Pancreas (tissue), 10 donors: ENCODE data around the gene BCAS3. TPM values are rescaled to one million over a fixed set of nuclear protein-coding genes. Genes with fewer than 3 reads are reported as not detected.

ENCODE experiments used
- ATAC-seq, 4 donors: fragments of 200-7000 bp; cut with Tn5 transposase; one replicate each; pipeline versions ENCODE4 v1.8.0 to v1.9.1; 2020; ENCODE audit warnings: mild to moderate bottlenecking in 4 of 4, moderate library complexity in 4 of 4
- DNase-seq, 6 donors: peaks; one replicate each; pipeline ENCODE4 v3.0.0-alpha.2; 2020
- FAIRE-seq: peaks from 2 replicates; lab custom pipeline; 2012; peaks lifted over from hg19 to GRCh38; lab: Jason Lieb, UNC
- H3K27ac ChIP-seq, 4 donors: fragments of 200-600 bp; sonication (generic); 1 replicate in 3 of 4; 2 replicates in 1 of 4; pipeline versions ENCODE4 v1.5.0 to v1.8.0; 2020
- H3K27me3 ChIP-seq, 4 donors: fragments of 200-600 bp; one replicate each; pipeline ENCODE4 v1.8.0; 2021
- H3K36me3 ChIP-seq, 3 donors: fragments of 200-600 bp; sonication (generic) in 1 of 3; one replicate each; pipeline versions ENCODE4 v1.5.0 to v1.8.0; 2020 to 2021
- H3K4me1 ChIP-seq, 3 donors: fragments of 200-600 bp; one replicate each; pipeline ENCODE4 v1.8.0; 2021
- H3K4me3 ChIP-seq, 4 donors: fragments of 200-600 bp; sonication (generic) in 2 of 4; one replicate each; pipeline versions ENCODE4 v1.5.0 to v1.8.0; 2020 to 2021
- H3K9me3 ChIP-seq, 4 donors: fragments of 200-600 bp; one replicate each; pipeline ENCODE4 v1.8.0; 2021
- CTCF ChIP-seq, 4 donors: fragments of 200-600 bp; sonication (generic) in 3 of 4; IDR thresholded peaks; one replicate each; pipeline versions ENCODE4 v1.5.0 to v1.8.0; 2021; ENCODE audit warnings: antibody characterized with exemption in 4 of 4
- WGBS, 2 donors: extraction: QIAGEN DNeasy Blood & Tissue Kit; methylation state at CpG; one replicate each; pipeline ENCODE4 v1.1.7; 2013; 5-methylcytosine and 5-hydroxymethylcytosine counted together
- intact Hi-C, 3 donors: fragments of 100-400 bp; cut with DNase I; formaldehyde crosslinking; loops; one replicate each; pipeline versions ENCODE4 v1.11.1 to v1.14.2; 2022
- polyA plus RNA-seq, 2 donors: library from polyadenylated mRNA; stranded (reverse); fragments of 200-250 nt; gene quantifications; one replicate each; pipeline ENCODE4 v1.2.3, GENCODE V29; 2013
- total RNA-seq, 6 donors: library from RNA; stranded (reverse); fragmentation: NEBNext Ultra II Directional in 4 of 6; extraction: Animal tissue kit (Norgen Biotek cat#: 25700) in 4 of 6; gene quantifications; one replicate each; pipeline versions ENCODE4 v1.2.1 to v1.2.4, GENCODE V29; 2021 to 2023
- donor health status: healthy with polysubstance abuse.
- donor health status: DM: no; HTN: no; CAD: no; lungs with moderate emphysema.
- donor health status: DM: no; HTN: no; CAD: no.
- donor health status: control.
- donor health status: control.
- donor health status: Bipolar disorder and iron deficiency.
- donor health status: DM: yes; HTN: yes; CAD: no.
- donor health status: DM: no; HTN: no; CAD: no.
- donor health status: DM: no; HTN: no; CAD: no.
- donor health status: DM: yes; HTN: yes; CAD: no.

The BCAS3 gene
- total and polyA plus RNA-seq, 8 donors: 4.6 to 27.7 (median 13.2) TPM

GRCh38 chr17:60989846-60990245 lies 312.2 kb downstream of the BCAS3 start:
- no peaks in the 10 kb centered on the region for H3K4me1 ChIP-seq
- no peak for TF ChIP-seq CTCF (IDR thresholded peaks at IDR 0.05)
- DNase-seq: no peak
- no peak for FAIRE-seq
- H3K4me3 ChIP-seq: no peak overlapping the region
- intact Hi-C loops: no loop called here
- WGBS, 2 donors: 88 to 97% methylated on average over 9 of the region's 9 CpGs
- no peak overlapping the region for H3K27ac ChIP-seq
- H3K27me3 ChIP-seq: no peaks in the 10 kb centered on the region
- no peaks in the 10 kb centered on the region for H3K36me3 ChIP-seq
- H3K9me3 ChIP-seq: no peaks in the 10 kb centered on the region
- no peak for ATAC-seq

GRCh38 chr17:60993497-60993896 lies 315.8 kb downstream of the BCAS3 start:
- Histone ChIP-seq H3K27me3 (no peaks in the 10 kb centered on the region), H3K36me3 (no peaks in the 10 kb centered on the region), H3K9me3 (no peaks in the 10 kb centered on the region), H3K4me1 (no peaks in the 10 kb centered on the region), H3K27ac (no peak overlapping the region), H3K4me3 (no peak overlapping the region)
- ATAC-seq (no peak), DNase-seq (no peak), FAIRE-seq (no peak)
- TF ChIP-seq CTCF (IDR thresholded peaks at IDR 0.05): no peak
- WGBS, 2 donors: 82 to 87% methylated on average over 3 of the region's 3 CpGs
- intact Hi-C loops: no loop called here

GRCh38 chr17:60995680-60996079 lies 318.0 kb downstream of the BCAS3 start:
- FAIRE-seq (no peak), DNase-seq (no peak), ATAC-seq (no peak)
- no peaks in the 10 kb centered on the region for H3K4me1 ChIP-seq
- no peaks in the 10 kb centered on the region for H3K27me3 ChIP-seq
- H3K36me3 ChIP-seq: no peaks in the 10 kb centered on the region
- H3K4me3 ChIP-seq: no peak overlapping the region
- TF ChIP-seq CTCF (IDR thresholded peaks at IDR 0.05): no peak
- intact Hi-C loops: no loop called here
- H3K27ac ChIP-seq: no peak overlapping the region
- no peaks in the 10 kb centered on the region for H3K9me3 ChIP-seq

- 67 to 80% methylated on average over 2 of the region's 2 CpGs for WGBS, 2 donors
- TF ChIP-seq CTCF (IDR thresholded peaks at IDR 0.05): no peak
- Histone ChIP-seq H3K27ac (no peak overlapping the region), H3K4me3 (no peak overlapping the region), H3K4me1 (no peaks in the 10 kb centered on the region), H3K36me3 (no peaks in the 10 kb centered on the region), H3K9me3 (no peaks in the 10 kb centered on the region), H3K27me3 (no peaks in the 10 kb centered on the region)
- intact Hi-C loops: loop anchor here in 1 of 3 donors (10.0 kb wide), 1 partner anchor 394 kb away; the partner anchor contains the start of gene TBX2
- ATAC-seq (no peak), FAIRE-seq (no peak), DNase-seq (no peak)
Observed at GRCh38 chr17:61000911-61001310, 323.3 kb downstream of the BCAS3 start.

- no peaks in the 10 kb centered on the region for H3K9me3 ChIP-seq
- TF ChIP-seq CTCF (IDR thresholded peaks at IDR 0.05): peak in 2 of 4 donors; percentile 18 to 23
- intact Hi-C loops: loop anchor here in 1 of 3 donors (10.0 kb wide), 1 partner anchor 392 kb away; the partner anchor contains the start of gene TBX2
- ATAC-seq: peak in 3 of 4 donors; percentile 58 to 66 (median 63)
- H3K4me1 ChIP-seq: no peaks in the 10 kb centered on the region
- H3K27me3 ChIP-seq: no peaks in the 10 kb centered on the region
- FAIRE-seq: peak; percentile 92
- DNase-seq: no peak
- WGBS, 2 donors: 0% methylated on average over 1 of the region's 1 CpG
- no peak overlapping the region for H3K27ac ChIP-seq
- H3K4me3 ChIP-seq: no peak overlapping the region
- H3K36me3 ChIP-seq: no peaks in the 10 kb centered on the region
Observed at GRCh38 chr17:61002316-61002736, 324.7 kb downstream of the BCAS3 start.
